Measurements from ENCODE around the gene DSCAM.

GRCh38 chr21:40383951-40384350, 463.0 kb downstream of the DSCAM start:
- no peak for TF ChIP-seq CTCF (IDR thresholded peaks at IDR 0.05)
- no peak for TF ChIP-seq POLR2A (IDR thresholded peaks at IDR 0.05)
